ENCODE measurements around the gene MICAL3.

The MICAL3 gene

DNA sequence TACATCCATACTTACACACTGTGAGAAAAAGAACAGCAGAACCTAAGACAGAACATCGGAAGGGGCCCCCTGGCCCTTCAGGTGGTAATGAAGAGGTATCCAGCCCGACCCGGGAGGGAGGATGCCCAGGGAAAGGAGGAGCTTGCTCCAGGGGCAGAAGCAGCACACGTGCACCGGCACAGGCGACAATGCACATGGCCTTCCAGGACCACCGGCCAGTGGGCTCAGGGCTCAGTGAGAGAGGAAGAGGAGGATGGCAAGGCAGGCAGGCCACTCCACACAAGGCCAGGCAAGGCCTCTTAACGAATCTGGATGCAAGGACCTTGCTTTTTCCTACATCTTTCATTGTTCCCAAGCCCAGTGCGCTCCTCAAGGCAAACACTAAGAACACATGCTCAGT lies 52.6 kb downstream of the MICAL3 start:
- no peak for DNase-seq (ENCODE audit: low spot score)

DNA sequence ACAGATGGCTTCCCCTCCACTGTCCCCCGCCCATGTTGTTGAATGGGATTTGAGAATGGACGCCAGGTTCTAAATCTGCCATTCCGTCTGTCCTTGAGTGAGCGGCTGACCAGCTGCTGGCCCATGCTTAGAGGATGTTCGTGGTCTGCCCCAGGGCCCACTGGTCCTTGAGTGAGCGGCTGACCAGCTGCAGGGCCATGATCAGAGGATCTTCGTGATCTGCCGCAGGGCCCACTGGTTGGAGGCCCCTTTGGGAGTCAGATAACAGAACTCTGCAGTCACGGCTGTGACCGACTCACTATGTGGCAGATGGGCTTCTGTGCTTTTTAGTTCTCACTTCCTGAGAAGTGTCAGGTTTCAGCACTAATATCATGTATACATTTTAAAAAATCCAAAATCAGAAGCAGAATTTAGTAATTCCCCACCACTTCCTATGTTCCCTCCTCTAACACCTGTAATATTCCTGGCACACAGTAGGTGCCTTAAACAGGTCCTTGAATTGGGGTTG lies 54.1 kb downstream of the MICAL3 start:
- no peak for DNase-seq (ENCODE audit: low spot score)

DNA sequence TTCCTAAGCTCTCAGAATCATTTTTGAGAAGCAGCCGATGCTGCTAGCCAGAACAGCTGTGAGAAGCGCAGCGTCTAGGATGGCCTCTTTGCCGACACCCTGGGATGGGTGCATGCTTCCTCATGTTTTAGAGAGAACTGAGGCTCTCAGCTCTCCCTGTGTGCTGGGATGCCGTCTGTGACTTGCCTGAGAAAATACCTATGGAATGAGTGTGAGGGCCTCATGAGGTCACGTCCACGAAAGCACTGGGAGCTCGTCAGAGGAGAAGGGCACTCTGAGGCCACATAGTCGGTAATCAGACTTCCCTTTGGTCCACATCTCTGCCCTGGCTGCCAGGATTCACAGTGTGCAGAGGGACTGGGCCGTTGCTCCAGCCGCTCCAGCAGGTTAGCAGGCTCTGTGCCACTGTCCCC lies 54.7 kb downstream of the MICAL3 start:
- no peak for DNase-seq (ENCODE audit: low spot score)

DNA sequence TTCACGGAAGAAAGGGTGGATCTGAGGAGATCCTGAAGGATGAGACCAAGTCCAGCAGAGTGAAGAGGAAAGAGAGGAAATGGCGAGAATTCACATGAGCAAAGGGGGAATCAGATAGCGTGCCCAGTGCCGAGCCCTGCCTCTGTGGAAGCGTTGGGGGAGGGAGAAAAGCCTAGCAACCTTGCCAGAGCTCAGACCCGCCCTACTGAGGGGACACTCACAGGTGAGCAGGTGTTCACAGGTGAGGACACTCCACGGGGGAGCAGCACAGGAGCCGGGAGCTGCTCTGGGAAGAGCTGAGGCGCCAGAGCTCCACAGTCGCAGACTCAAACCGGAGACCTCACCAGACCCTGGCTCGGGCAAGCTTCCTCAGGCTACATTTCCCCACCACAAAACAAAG lies 56.2 kb downstream of the MICAL3 start:
- no peak for DNase-seq (ENCODE audit: low spot score)

DNA sequence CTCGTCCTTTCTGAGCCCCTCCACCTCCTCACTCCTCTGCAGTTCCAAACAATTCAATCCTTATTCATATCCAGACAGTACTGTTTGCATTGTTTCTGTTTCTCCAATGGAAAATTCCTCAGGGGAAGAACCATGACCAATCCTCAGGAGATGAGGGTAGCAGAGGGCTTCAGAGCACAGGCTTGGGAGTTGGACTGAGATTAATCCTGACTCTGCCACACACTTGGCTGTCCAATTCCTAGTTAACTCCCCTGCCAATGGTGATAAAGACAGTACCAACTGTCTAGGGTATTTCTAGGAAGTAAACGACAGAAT lies 58.0 kb downstream of the MICAL3 start:
- DNase-seq (ENCODE audit: low spot score): no peak

DNA sequence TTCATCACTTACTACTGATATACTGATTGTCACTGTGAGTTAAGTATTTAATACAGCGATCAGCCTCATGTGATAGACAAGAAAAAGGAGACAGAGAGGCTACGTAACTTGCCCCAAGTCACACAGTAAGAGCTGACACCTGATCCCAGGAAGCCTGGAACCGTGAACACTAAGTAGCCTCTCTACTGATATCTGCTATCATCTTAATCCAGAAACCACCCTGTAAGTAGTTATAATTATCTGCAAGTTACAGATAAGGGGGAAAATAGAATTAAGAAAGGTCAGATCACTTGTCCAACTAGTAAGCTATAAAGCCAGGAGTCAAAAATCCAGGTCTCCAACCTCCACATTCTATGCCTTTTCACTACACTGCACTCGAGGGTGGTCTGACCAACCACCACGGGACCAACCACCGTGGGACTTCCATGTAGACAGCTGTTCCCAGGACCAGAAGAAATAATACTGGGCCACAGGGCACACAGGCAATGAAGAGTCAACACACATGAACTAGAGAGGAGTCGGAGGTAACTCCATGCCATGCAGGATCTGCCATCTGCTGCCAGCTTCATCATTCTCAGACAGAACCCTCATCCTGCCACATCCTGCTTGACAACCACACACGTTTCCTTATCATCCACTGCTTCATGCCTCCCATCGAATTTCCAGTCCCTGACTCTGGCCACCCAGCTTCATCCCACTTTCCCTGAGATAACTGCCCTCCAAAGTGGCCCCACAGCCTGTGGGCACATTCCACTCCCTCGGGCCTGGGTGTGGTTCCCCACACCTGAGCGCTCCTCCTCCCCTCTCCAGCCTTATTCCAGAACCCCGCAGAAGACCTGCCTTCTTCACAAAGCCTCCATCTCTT lies 58.6 kb downstream of the MICAL3 start:
- no peak for DNase-seq (ENCODE audit: low spot score)

DNA sequence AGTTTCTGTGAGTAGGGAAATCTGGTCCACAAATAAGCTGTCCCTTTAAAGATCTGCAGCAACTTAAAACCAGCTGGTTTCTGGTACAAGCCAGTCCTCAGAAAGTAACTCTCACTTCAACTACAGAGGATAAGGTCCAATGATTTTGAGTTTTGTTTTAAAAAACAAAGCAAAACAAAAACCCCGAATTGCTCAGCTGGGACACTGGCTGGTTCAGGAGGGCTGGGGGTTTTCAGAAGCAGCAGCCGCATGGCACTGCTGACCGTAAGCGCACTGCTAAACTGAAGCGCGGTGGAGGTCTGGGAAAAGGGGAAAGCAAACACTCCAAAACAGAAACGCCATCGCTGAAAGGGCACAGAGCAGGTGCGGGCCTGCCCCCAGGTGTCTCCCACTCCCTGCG lies 59.7 kb downstream of the MICAL3 start:
- DNase-seq (ENCODE audit: low spot score): no peak

DNA sequence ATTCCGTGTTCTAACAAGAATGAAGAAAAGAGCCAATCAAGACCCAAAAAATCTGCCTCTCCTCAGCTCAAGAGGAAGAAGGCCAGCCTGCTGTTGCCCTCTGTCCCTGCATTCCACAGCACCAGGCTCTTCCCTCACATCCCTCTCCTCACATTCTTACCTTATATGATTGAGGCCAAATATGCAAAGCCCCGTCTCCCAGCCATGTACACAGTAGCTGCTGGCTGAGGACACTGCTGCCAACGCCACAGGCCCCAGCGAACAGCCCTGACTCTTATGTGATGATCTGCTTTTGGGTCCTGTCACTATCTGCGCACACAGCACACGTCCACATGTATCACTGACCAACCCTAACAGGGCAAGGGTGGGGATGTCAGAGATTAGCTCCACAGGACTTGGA lies 60.2 kb downstream of the MICAL3 start:
- no peak for DNase-seq (ENCODE audit: low spot score)

DNA sequence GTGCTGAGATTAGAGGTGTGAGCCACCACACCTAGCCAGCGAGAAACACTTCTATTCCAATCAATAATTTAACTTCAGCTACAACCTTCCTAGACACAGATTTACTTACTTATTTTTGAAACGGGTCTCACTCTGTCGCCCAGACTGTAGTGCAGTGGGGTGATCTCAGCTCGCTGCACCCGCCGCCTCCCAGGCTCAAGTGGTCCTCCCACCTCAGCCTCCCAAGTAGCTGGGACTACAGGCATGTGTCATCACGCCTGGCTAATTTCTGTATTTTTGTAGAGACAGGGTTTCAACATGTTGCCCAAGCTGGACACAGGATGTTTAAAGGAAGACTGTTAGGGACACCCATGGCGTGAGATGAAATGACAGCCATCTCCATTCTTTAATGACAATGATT lies 61.3 kb downstream of the MICAL3 start:
- DNase-seq (ENCODE audit: low spot score): no peak

DNA sequence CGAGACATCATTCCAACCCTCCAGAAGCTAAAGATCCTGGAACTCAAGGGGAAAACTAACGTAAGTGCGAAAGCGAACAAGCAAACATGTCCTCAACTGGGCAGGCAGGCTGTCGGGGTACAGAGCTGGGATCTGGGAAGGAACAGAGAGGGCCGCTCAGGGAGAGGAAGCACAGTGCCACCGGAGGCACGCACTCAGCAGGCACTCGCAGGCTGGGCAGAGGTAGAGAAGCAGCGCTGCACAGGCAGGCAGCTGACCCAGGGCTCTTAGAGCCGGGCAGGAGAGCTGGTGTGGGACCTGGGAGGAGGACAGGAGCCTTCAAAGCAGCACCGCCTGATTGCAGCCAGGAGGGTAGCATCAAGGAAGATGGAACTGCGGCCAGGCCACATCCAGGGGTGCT lies 62.2 kb downstream of the MICAL3 start:
- DNase-seq (ENCODE audit: low spot score): no peak

DNA sequence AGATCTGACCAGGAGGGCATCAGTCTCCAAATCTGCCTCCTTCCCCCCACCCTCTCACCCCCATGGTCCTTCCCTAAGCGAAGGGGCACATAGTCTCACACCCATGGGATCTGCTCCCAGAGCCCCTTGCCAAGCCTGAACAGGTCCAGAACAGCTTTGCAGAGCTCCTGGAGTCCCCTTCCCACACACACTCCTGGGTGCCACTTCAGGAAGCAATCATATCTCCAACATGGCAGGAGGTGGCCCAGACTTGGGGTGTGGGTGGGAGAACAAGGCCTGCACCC lies 63.0 kb downstream of the MICAL3 start:
- DNase-seq (ENCODE audit: low spot score): no peak

DNA sequence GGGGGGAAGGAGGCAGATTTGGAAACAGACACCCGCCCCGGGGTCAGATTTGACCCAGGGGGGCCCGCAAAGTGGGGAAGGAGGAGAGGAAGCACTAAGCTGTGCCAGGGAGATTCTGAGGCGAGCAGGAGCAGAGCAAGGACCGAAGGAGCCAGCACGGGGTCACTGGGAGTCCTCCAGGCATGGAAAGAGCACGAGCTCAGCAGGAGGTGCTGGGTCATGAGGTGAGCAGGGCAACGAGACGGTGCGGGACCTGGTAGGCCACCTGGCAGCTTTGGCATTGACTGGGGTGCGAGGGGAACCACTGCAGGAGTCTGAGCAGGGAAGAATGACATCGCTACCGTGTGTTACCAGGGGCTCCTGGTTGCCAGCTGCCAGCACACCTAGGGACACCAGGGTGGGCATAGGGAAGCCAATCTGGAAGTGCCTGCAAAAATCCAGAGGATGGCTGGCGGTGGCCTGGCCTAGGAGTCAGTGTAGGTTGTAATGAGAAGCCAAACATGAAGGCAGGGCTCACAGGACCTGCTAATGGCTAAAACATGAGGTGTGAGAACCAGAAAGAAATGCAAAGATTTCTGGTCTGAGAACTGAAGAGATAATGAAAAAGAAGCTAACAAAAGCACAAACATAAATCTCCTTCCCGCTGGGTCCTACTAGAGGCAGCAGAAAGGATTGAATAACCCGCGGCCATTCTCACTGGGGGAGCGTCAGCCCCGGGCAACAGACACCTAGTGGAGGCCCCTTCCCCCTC lies 63.5 kb downstream of the MICAL3 start:
- no peak for DNase-seq (ENCODE audit: low spot score)

DNA sequence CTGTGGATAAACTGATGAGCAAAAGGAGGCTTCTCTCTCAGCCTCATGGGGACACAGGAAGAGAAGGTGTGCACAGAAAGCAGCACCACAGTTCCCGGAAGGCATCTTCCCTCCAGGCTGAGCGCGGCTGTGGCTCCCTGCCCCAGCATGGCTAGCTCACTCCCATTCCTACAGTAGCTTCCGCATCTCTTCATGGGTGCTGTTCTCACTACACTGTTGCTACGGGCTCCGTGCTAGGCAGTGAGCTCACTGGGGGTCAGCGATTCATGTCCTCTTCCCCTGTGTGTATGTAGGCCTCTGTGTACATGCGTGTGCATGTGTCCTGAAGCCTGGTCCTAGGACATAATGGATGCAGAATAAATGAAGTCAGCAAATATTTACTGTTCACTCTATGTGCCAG lies 64.3 kb downstream of the MICAL3 start:
- no peak for DNase-seq (ENCODE audit: low spot score)

DNA sequence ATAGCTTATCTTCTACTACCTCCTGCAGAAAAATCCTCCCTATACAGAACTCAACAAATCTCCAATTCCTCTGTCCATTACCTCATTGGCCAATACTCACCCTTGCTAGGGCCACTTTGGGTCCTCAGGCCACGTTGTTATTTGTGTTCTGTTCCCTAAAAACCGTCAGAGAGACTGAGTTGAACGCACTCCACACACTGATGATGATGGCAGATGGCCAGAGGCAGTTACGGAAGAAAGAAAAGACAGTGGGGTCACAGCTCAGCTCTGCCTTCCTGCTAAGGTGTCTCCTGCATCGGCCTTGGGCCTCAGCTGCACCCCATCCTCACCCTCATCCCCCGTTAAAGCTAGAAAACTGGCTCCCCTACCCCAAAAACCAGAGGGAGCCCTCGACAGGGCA lies 66.2 kb downstream of the MICAL3 start:
- DNase-seq (ENCODE audit: low spot score): no peak

DNA sequence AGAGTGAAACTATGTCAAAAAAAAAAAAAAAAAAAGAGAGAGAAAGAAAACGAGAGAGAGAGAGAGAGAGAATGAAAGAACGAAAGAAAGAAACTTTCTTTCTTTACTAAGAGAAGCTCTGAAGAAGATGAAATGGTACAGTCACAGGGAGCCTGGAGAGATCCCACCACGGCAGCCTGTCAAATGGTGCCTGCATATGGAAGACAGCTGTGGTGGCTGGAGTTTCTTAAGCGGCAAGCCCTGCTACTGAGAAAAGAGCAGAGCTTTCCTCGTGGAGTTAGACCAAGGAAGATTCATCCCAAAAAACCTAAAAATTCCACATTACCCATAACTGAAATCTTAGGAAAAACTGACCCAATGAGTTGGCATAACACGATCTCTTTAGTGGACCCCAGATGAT lies 66.7 kb downstream of the MICAL3 start:
- no peak for DNase-seq (ENCODE audit: low spot score)

DNA sequence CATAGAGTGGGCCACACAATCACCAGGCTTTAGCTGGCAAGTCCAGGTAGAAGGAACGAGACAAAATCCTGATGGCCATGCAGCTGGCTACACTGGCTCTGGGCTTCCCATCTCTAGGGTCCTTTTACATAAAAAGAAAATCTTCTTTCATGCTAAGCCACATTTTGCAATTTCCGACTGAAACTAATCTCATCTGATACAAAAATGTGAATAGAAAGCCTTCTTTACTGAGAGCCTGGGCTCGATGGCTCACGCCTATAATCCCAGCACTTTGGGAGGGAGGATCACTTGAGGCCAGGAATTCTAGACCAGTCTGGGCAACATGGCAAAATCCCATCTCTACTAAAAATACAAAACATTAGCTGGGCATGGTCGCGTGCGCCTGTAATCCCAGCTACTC lies 67.2 kb downstream of the MICAL3 start:
- DNase-seq (ENCODE audit: low spot score): no peak

DNA sequence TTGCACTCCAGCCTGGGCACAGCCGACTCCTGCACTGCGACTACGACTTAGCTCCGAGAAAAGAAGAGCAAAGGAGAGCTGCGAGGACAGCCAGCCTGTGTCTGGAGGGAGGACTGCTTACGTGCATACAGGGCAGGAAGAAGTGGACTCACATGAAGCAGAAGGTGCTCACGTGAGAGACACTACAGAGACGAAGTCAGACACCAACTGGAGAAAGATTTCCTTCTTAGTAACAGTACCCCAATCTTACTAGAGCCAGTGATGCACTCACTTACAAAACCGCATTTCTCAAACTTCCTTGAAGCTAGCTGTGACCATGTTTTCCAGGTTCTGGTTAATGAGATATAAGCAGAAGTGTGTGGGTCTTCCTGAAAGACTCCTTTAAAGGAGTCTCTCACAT lies 67.7 kb downstream of the MICAL3 start:
- no peak for DNase-seq (ENCODE audit: low spot score)

DNA sequence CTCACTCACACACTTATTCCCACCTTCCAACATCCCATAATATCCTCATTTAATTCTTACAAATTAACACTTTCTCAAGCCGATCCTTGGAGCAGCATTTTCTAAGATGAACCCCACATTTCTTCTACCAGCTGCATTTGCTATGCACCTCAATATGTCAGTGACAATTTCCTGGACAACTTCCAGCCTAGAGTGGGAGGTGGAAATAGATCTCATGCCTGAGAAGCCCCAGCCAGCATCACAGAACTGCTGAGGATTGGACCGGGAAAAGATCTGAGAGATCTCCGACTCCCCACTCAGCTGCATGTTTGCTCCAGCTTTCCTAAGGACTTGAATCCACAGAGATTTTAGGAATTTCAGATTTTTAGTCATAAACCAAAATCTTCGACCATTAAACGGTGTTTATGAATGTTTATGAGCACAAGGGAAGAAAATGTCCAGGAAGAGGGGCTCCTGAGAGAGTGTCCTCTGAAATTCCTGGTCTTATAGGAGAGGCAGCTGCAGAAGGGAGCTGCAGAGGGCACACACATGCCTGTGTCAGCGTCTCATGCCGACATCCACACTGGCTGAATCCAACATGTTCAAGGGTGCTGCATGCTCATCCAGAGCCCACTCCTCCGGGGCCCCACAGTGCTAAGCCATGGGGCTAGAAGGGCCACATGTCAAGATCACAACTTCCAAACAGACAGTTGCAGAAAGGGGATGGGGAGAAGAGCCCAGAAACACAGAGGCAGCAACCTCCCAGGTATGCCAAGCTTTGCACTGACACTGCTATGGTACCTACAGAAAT lies 68.6 kb downstream of the MICAL3 start:
- no peak for DNase-seq (ENCODE audit: low spot score)

DNA sequence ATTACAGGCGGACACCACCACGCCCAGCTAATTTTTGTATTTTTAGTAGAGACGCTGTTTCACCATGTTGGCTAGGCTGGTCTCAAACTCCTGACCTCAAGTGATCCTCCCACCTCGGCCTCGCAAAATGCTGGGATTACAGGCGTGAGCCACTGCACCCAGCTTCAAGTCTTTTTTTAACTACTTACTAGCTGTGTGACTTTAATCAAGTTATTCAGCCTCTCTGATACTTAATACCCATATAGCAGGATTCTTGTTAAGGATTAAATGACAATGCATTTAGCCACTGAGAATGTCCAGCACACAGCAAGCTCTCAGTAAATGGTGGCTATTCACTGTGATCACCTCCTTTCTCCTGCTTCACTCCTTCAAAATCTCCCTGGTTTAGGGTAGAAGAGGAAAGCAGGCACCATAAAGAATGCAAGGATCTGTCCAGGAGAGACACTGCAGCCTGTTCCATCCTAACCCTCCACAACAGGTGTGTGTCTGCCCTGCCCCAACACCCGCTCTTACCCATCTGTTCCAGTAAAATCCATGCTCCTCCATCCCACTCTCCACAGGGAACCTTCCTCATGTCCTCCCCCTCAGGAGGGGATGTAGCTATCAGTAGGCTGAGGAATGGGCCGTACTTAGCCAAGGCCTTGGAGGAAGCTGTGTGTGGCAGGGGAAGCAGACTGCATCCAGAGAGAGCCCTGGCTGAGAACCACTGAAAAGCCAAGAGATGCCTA lies 69.3 kb downstream of the MICAL3 start:
- DNase-seq (ENCODE audit: low spot score): no peak

DNA sequence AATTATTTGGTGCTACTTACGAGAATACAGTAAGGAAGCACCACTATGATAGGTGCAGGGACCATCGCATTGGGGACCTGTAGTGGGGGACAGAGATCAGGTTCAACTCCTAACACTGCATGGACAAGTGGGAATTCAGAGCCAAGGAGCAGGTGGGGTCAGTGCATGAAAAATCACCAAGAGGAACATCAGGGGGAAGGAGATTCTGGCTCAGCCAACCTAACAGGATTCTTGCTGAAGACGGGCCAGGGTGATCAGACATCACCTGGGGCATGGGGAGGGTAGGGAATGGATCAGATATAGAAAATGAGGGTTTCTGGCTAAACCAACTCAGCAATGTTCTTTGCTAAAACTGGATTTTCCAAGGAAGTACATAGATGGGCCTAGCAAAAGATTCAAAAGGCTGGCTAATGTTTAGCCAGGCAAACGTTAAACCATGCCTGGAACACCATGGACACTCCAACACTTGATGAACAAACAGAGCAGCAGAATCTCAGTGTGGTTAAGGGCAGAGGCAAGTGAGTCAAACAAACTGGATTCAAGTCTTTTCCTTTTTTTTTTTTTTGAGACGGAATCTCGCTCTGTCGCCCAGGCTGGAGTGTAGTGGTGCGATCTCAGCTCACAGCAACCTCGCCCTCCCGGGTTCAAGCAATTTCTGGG lies 70.0 kb downstream of the MICAL3 start:
- no peak for DNase-seq (ENCODE audit: low spot score)

DNA sequence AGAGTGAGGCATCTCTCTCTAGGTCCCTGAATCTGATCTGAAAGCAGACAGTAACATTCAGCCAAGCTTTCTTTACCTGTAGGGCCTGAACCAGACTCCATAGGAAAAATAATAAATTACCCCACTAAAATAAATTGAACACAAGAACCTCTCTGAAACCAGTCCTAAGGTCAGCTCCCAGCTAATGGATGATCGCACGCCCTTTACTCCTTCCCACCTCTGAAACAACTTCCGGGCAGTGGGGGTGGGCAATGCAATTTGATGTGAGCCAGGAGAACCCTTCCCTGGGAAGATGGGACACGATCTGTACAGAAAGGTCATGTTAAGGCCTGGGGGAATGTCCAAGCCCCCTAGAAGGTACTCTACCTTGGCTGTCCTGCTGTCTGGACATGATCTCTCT lies 71.2 kb downstream of the MICAL3 start:
- no peak for DNase-seq (ENCODE audit: low spot score)

DNA sequence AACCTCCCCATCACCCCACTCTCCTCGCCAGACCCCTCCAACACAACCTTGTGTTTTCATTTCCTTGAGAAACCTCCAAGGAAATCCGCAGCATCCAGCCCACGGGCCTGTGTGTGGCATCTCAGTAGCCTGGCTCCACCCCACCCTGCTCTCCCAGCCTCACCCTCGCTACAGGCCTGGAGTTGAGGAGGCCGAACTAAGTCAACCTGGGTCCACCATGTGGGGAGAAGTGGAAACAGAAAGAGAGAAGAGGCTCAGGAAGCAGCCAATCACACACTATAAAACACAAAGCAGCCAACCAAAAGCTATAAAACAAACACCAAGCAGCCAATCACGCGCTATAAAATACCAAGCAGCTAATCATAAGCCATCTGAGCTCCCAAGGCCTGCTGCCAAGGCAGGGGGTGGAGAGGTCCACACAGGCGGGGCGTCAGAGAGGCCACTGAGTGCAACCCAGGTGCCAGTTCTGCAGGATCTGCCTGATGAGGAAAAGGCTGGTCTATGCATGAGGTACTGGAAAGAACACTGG lies 72.0 kb downstream of the MICAL3 start:
- no peak for DNase-seq (ENCODE audit: low spot score)

All from ecto neural progenitor cell (in vitro differentiated cells).